Neural crest cell (in vitro differentiated cells): ENCODE measurements around the gene DEUP1. TPM values are rescaled to one million over a fixed set of nuclear protein-coding genes. Genes with fewer than 3 reads are reported as not detected.

Experiments
- DNase-seq: peaks from one replicate; pipeline ENCODE4 v3.0.0; 2021; ENCODE audit warnings: low read depth, mixed read lengths, low spot score
- H3K27ac Mint-ChIP-seq: one replicate; pipeline ENCODE4 v1.8.0; 2021; ENCODE audit warnings: mild to moderate bottlenecking, mixed read lengths; ENCODE audit not compliant: unreplicated experiment
- H3K27me3 Mint-ChIP-seq: 2 replicates; pipeline ENCODE4 v1.8.0; 2021; ENCODE audit warnings: low read depth, mild to moderate bottlenecking, mixed read lengths
- H3K36me3 Mint-ChIP-seq: 2 replicates; pipeline ENCODE4 v1.8.0; 2021; ENCODE audit warnings: low read depth, mild to moderate bottlenecking, mixed read lengths
- H3K4me1 Mint-ChIP-seq: 2 replicates; pipeline ENCODE4 v1.8.0; 2021; ENCODE audit warnings: mixed read lengths
- H3K4me3 Mint-ChIP-seq: one replicate; pipeline ENCODE4 v1.8.0; 2021; ENCODE audit warnings: mild to moderate bottlenecking, mixed read lengths
- H3K9me3 Mint-ChIP-seq: 2 replicates; pipeline ENCODE4 v1.8.0; 2021; ENCODE audit warnings: mixed read lengths
- CTCF ChIP-seq: fragments of 200-600 bp; sonication (generic); conservative IDR thresholded peaks from 2 replicates; pipeline ENCODE4 v1.5.0; 2021; ENCODE audit warnings: antibody characterized with exemption, mild to moderate bottlenecking
- long read RNA-seq: library from polyadenylated mRNA; unstranded; transcript quantifications from one replicate; pipeline ENCODE4 v2.0.0, GENCODE V29; 2020
- total RNA-seq: library from RNA; stranded (reverse); gene quantifications from 2 replicates; pipeline ENCODE4 v1.2.1, GENCODE V29; 2021

DEUP1 gene
- 0.70 and 0.80 TPM in 2 replicates for total RNA-seq
- long read RNA-seq, partial matches to known transcripts = 0 of 1 reads
- long read RNA-seq, other reads (novel, unspliced or antisense) = 1 of 1 reads

GRCh38 chr11:93330446-93330984, at the start of gene DEUP1:
DEUP1 (plus strand) TSS chr11:93330742; CDS start chr11:93332260, 1,518 bp downstream.
- Mint-ChIP-seq H3K9me3 (no peaks in the 10 kb centered on the region), H3K4me3 (peak within 1 kb of the TSS; percentile 89), H3K27ac (peak within 1 kb of the TSS; percentile 91), H3K27me3 (peaks cover 16% of the 10 kb centered on the region), H3K36me3 (no peaks in the 10 kb centered on the region), H3K4me1 (peaks cover 16% of the 10 kb centered on the region)
- peak; percentile 65 for DNase-seq
- TF ChIP-seq CTCF = no peak

- no peak for TF ChIP-seq CTCF
- Mint-ChIP-seq H3K27ac (no peak overlapping the region), H3K27me3 (no peaks in the 10 kb centered on the region)
Observed at GRCh38 chr11:93285430-93285829, 45.1 kb upstream of the DEUP1 start.

GRCh38 chr11:93287434-93287833, 43.1 kb upstream of the DEUP1 start:
- Mint-ChIP-seq H3K27me3 (no peaks in the 10 kb centered on the region), H3K27ac (no peak overlapping the region), H3K4me3 (no peak overlapping the region), H3K9me3 (peaks cover 3% of the 10 kb centered on the region), H3K4me1 (peaks cover 31% of the 10 kb centered on the region), H3K36me3 (no peaks in the 10 kb centered on the region)
- no peak for TF ChIP-seq CTCF
- no peak for DNase-seq

More at GRCh38 chr11:93285430-93285829, 45.1 kb upstream of the DEUP1 start:
- Mint-ChIP-seq H3K4me1 (peaks cover 14% of the 10 kb centered on the region), H3K36me3 (no peaks in the 10 kb centered on the region), H3K9me3 (peaks cover 3% of the 10 kb centered on the region), H3K4me3 (no peak overlapping the region)
- DNase-seq = no peak

- no peak overlapping the region for H3K27ac Mint-ChIP-seq
- no peak for DNase-seq
- H3K9me3 Mint-ChIP-seq = peaks cover 3% of the 10 kb centered on the region
- no peak for TF ChIP-seq CTCF
- no peaks in the 10 kb centered on the region for H3K27me3 Mint-ChIP-seq
- H3K4me1 Mint-ChIP-seq = peaks cover 35% of the 10 kb centered on the region
- H3K4me3 Mint-ChIP-seq = no peak overlapping the region
- H3K36me3 Mint-ChIP-seq = no peaks in the 10 kb centered on the region
Observed at GRCh38 chr11:93288079-93288478, 42.5 kb upstream of the DEUP1 start.

- Mint-ChIP-seq H3K4me3 (no peak overlapping the region), H3K4me1 (peaks cover 38% of the 10 kb centered on the region), H3K27me3 (no peaks in the 10 kb centered on the region), H3K9me3 (peaks cover 3% of the 10 kb centered on the region), H3K27ac (no peak overlapping the region), H3K36me3 (no peaks in the 10 kb centered on the region)
- DNase-seq = no peak
- no peak for TF ChIP-seq CTCF
Observed at GRCh38 chr11:93288767-93289166, 41.8 kb upstream of the DEUP1 start.
